WTC11 (cell line): ENCODE results near the gene HDAC5. TPM values are rescaled to one million over a fixed set of nuclear protein-coding genes. Genes with fewer than 3 reads are reported as not detected.

Source experiments
- ATAC-seq: fragments of 200-7000 bp; cut with Tn5 transposase; 2 replicates; pipeline ENCODE4 v1.10.0; 2021; ENCODE audit warnings: mild to moderate bottlenecking, moderate library complexity
- CTCF ChIA-PET: fragments of 300-600 bp; sonication (Branson Sonifier 250); formaldehyde crosslinking; loops from one replicate; lab custom pipeline; 2021; ENCODE audit warnings: antibody characterized with exemption; lab: Charles Lee
- POLR2A ChIA-PET: fragments of 350-600 bp; sonication (Branson Sonifier 250); formaldehyde crosslinking; loops from one replicate; lab custom pipeline; 2021; ENCODE audit warnings: antibody characterized with exemption; lab: Charles Lee
- DNase-seq: peaks from one replicate; pipeline ENCODE4 v3.0.0; 2021; ENCODE audit warnings: low spot score
- H3K27ac Mint-ChIP-seq: 2 replicates; pipeline ENCODE4 v1.8.0; 2021; ENCODE audit warnings: mixed read lengths
- H3K27me3 Mint-ChIP-seq: 2 replicates; pipeline ENCODE4 v1.8.0; 2021; ENCODE audit warnings: low read depth, mild to moderate bottlenecking, moderate library complexity, mixed read lengths
- H3K36me3 Mint-ChIP-seq: 2 replicates; pipeline ENCODE4 v1.8.0; 2021; ENCODE audit warnings: mixed read lengths
- H3K4me1 Mint-ChIP-seq: 2 replicates; pipeline ENCODE4 v1.8.0; 2022; ENCODE audit warnings: mixed read lengths
- H3K4me3 Mint-ChIP-seq: 2 replicates; pipeline ENCODE4 v1.8.0; 2021; ENCODE audit warnings: mild to moderate bottlenecking, moderate library complexity, mixed read lengths
- H3K9me3 Mint-ChIP-seq: 2 replicates; pipeline ENCODE4 v1.8.0; 2021; ENCODE audit warnings: mixed read lengths
- ATF2 ChIP-seq: sonication (generic); formaldehyde crosslinking; IDR thresholded peaks from 2 replicates; pipeline ENCODE4 v1.8.1; 2022; ENCODE audit warnings: low read depth, missing genetic modification reagents, borderline replicate concordance
- ATF6 ChIP-seq: sonication (generic); formaldehyde crosslinking; IDR thresholded peaks from 2 replicates; pipeline ENCODE4 v1.8.1; 2023; ENCODE audit warnings: mild to moderate bottlenecking, missing genetic modification reagents
- CDX4 ChIP-seq: fragments of 250-450 bp; sonication (Bioruptor Pico); IDR thresholded peaks from 2 replicates; pipeline ENCODE4 v1.9.0; 2021; ENCODE audit warnings: moderate library complexity, mild to moderate bottlenecking, inconsistent platforms, borderline replicate concordance
- CREM ChIP-seq: sonication (generic); formaldehyde crosslinking; IDR thresholded peaks from 2 replicates; pipeline ENCODE4 v1.8.1; 2022; ENCODE audit warnings: mild to moderate bottlenecking, missing genetic modification reagents, moderate library complexity
- E2F5 ChIP-seq: sonication (generic); formaldehyde crosslinking; IDR thresholded peaks from 2 replicates; pipeline ENCODE4 v1.8.1; 2022; ENCODE audit warnings: mild to moderate bottlenecking, moderate library complexity, missing genetic modification reagents
- ESRRA ChIP-seq: sonication (generic); formaldehyde crosslinking; IDR thresholded peaks from 2 replicates; pipeline ENCODE4 v1.8.1; 2022; ENCODE audit warnings: mild to moderate bottlenecking, missing genetic modification reagents, borderline replicate concordance
- FOXP1 ChIP-seq: sonication (generic); formaldehyde crosslinking; IDR thresholded peaks from 2 replicates; pipeline ENCODE4 v1.8.0; 2022; ENCODE audit warnings: missing genetic modification reagents, mild to moderate bottlenecking, moderate library complexity, borderline replicate concordance
- GABPB1 ChIP-seq: sonication (generic); formaldehyde crosslinking; IDR thresholded peaks from 2 replicates; pipeline ENCODE4 v1.8.1; 2023; ENCODE audit warnings: mild to moderate bottlenecking, missing genetic modification reagents
- GTF2I ChIP-seq: fragments of 250-450 bp; sonication (Bioruptor Pico); conservative IDR thresholded peaks from 2 replicates; pipeline ENCODE4 v1.4.0; 2021; ENCODE audit warnings: mild to moderate bottlenecking
- OVOL2 ChIP-seq: fragments of 250-450 bp; sonication (Bioruptor Pico); IDR thresholded peaks from 2 replicates; pipeline ENCODE4 v1.9.0; 2021; ENCODE audit warnings: mild to moderate bottlenecking, borderline replicate concordance
- PRRX2 ChIP-seq: fragments of 250-450 bp; sonication (Bioruptor Pico); IDR thresholded peaks from 2 replicates; pipeline ENCODE4 v1.8.0; 2021; ENCODE audit warnings: mild to moderate bottlenecking
- SMAD3 ChIP-seq: sonication (generic); formaldehyde crosslinking; IDR thresholded peaks from 2 replicates; pipeline ENCODE4 v1.8.0; 2022; ENCODE audit warnings: missing genetic modification reagents, mild to moderate bottlenecking, borderline replicate concordance
- USF1 ChIP-seq: sonication (generic); formaldehyde crosslinking; IDR thresholded peaks from 2 replicates; pipeline ENCODE4 v1.8.0; 2022; ENCODE audit warnings: mild to moderate bottlenecking, missing genetic modification reagents
- ZBTB21 ChIP-seq: sonication (generic); formaldehyde crosslinking; IDR thresholded peaks from 2 replicates; pipeline ENCODE4 v1.8.1; 2023; ENCODE audit warnings: mild to moderate bottlenecking, missing genetic modification reagents, borderline replicate concordance
- ZNF232 ChIP-seq: sonication (generic); formaldehyde crosslinking; IDR thresholded peaks from 2 replicates; pipeline ENCODE4 v1.8.0; 2022; ENCODE audit warnings: mild to moderate bottlenecking, missing genetic modification reagents
- ZNF263 ChIP-seq: sonication (generic); formaldehyde crosslinking; IDR thresholded peaks from 2 replicates; pipeline ENCODE4 v1.8.1; 2022; ENCODE audit warnings: low read depth, mild to moderate bottlenecking, moderate library complexity, missing genetic modification reagents
- ZNF396 ChIP-seq: fragments of 250-450 bp; sonication (Bioruptor Pico); IDR thresholded peaks from 2 replicates; pipeline ENCODE4 v1.8.0; 2021; ENCODE audit warnings: mild to moderate bottlenecking, moderate library complexity, borderline replicate concordance
- ZNF423 ChIP-seq: fragments of 250-450 bp; sonication (Bioruptor Pico); IDR thresholded peaks from 2 replicates; pipeline ENCODE4 v2.1.2; 2022; ENCODE audit warnings: mild to moderate bottlenecking, moderate library complexity
- ZNF512 ChIP-seq: sonication (generic); formaldehyde crosslinking; IDR thresholded peaks from 2 replicates; pipeline ENCODE4 v1.8.1; 2022; ENCODE audit warnings: missing genetic modification reagents, borderline replicate concordance
- total RNA-seq: library from RNA; stranded (reverse); gene quantifications from 3 replicates; pipeline ENCODE4 v1.2.3, GENCODE V29; 2021

HDAC5 gene
- total RNA-seq, 1 experiment from 2014 or later, result 61.6 TPM

GRCh38 chr17:44122816-44123355 is 555 bp downstream of the HDAC5 start:
- Mint-ChIP-seq H3K9me3 (no peaks in the 10 kb centered on the region), H3K27me3 (no peaks in the 10 kb centered on the region), H3K4me1 (peaks cover 45% of the 10 kb centered on the region), H3K36me3 (no peaks in the 10 kb centered on the region), H3K27ac (peak overlapping the region; percentile 41; the same call in 1 of the 2 replicates), H3K4me3 (peak overlapping the region; percentile 91)
- POLR2A ChIA-PET, result interaction anchor here (0.5 to 1.7 kb wide), 17 partner anchors 10 to 898 kb away, joined by 3 to 9 read pairs (median 4); partner anchors contain the start of gene LSM12
- ATAC-seq (no peak), DNase-seq (no peak)
- no peak for TF ChIP-seq ATF2 (CRISPR knock-in tag)
- TF ChIP-seq USF1 (CRISPR knock-in tag), result no peak
- no peak for TF ChIP-seq PRRX2 (CRISPR knock-in tag)
- TF ChIP-seq GABPB1 (CRISPR knock-in tag), result no peak
- TF ChIP-seq ESRRA (CRISPR knock-in tag), result no peak
- TF ChIP-seq ATF6 (CRISPR knock-in tag), result no peak
- no peak for TF ChIP-seq ZNF232 (CRISPR knock-in tag)
- TF ChIP-seq OVOL2, result no peak
- TF ChIP-seq GTF2I (CRISPR knock-in tag), result no peak
- TF ChIP-seq SMAD3 (CRISPR knock-in tag), result no peak
- CTCF ChIA-PET, result interaction anchor here (0.5 to 5.0 kb wide), 40 partner anchors 8 to 400 kb away, joined by 3 to 32 read pairs (median 6); partner anchors contain the start of genes ASB16, FAM171A2, G6PC3 and GRN

- Mint-ChIP-seq H3K4me1 (peaks cover 52% of the 10 kb centered on the region), H3K9me3 (no peaks in the 10 kb centered on the region), H3K36me3 (no peaks in the 10 kb centered on the region), H3K27ac (peak overlapping the region; percentile 41; the same call in 1 of the 2 replicates), H3K4me3 (peak overlapping the region; percentile 91), H3K27me3 (no peaks in the 10 kb centered on the region)
- ChIA-PET CTCF (interaction anchor here (0.6 to 5.0 kb wide), 12 partner anchors 7 to 390 kb away, joined by 3 to 32 read pairs (median 8); no protein-coding TSS in a partner anchor), POLR2A (interaction anchor here (0.5 to 1.4 kb wide), 5 partner anchors 9 to 898 kb away, joined by 3 to 4 read pairs (median 3); no protein-coding TSS in a partner anchor)
- DNase-seq (no peak), ATAC-seq (no peak)
- TF ChIP-seq ZNF396 (CRISPR knock-in tag), result no peak
- TF ChIP-seq CREM (CRISPR knock-in tag), result no peak
- no peak for TF ChIP-seq ATF2 (CRISPR knock-in tag)
- TF ChIP-seq FOXP1, result no peak
- no peak for TF ChIP-seq ZNF423 (CRISPR knock-in tag)
- no peak for TF ChIP-seq ZNF512 (CRISPR knock-in tag)
- no peak for TF ChIP-seq E2F5
- TF ChIP-seq PRRX2 (CRISPR knock-in tag), result no peak
- TF ChIP-seq CDX4 (CRISPR knock-in tag), result no peak
- TF ChIP-seq ZBTB21, result no peak
- TF ChIP-seq ZNF263 (CRISPR knock-in tag), result no peak
Observed at GRCh38 chr17:44121997-44122815, 1.2 kb downstream of the HDAC5 start.
